GM23338 (cell line): ENCODE data around the gene CCDC27. TPM values are rescaled to one million over a fixed set of nuclear protein-coding genes. Genes with fewer than 3 reads are reported as not detected.

Experiments used
- ATAC-seq: fragments of 200-7000 bp; cut with Tn5 transposase; 3 replicates; pipeline ENCODE4 v1.9.1; 2020
- DNase-seq: peaks from one replicate; pipeline ENCODE4 v3.0.0-alpha.2; 2015; ENCODE audit warnings: low spot score
- H2AFZ ChIP-seq: fragments of 200-600 bp; sonication (generic); 2 replicates; pipeline ENCODE4 v1.8.0; 2016; ENCODE audit warnings: antibody characterized with exemption, mild to moderate bottlenecking, moderate library complexity
- H3F3A ChIP-seq: fragments of 200-600 bp; sonication (generic); replicated peaks from 2 replicates; pipeline ENCODE4 v1.8.0; 2017; ENCODE audit warnings: antibody characterized with exemption, mixed run types, low read depth
- H3K27ac ChIP-seq: fragments of 200-600 bp; sonication (generic); 2 replicates; pipeline ENCODE4 v1.6.1; 2016; ENCODE audit warnings: low read depth
- H3K27me3 ChIP-seq: fragments of 200-600 bp; sonication (generic); 2 replicates; pipeline ENCODE4 v1.8.0; 2016; ENCODE audit warnings: mild to moderate bottlenecking, mixed run types, moderate library complexity; ENCODE audit not compliant: insufficient read depth
- H3K36me3 ChIP-seq: fragments of 200-600 bp; sonication (generic); 2 replicates; pipeline ENCODE4 v1.8.0; 2016; ENCODE audit warnings: mild to moderate bottlenecking; ENCODE audit not compliant: insufficient read depth
- H3K4me1 ChIP-seq: fragments of 200-600 bp; sonication (generic); 2 replicates; pipeline ENCODE4 v1.8.0; 2016; ENCODE audit warnings: mild to moderate bottlenecking, moderate library complexity; ENCODE audit not compliant: insufficient read depth
- H3K4me2 ChIP-seq: fragments of 200-600 bp; sonication (generic); 2 replicates; pipeline ENCODE4 v1.7.1; 2017; ENCODE audit warnings: mixed run types
- H3K4me3 ChIP-seq: fragments of 200-600 bp; sonication (generic); 2 replicates; pipeline ENCODE4 v1.6.1; 2016; ENCODE audit warnings: mixed run types
- H3K79me2 ChIP-seq: fragments of 200-600 bp; sonication (generic); replicated peaks from 2 replicates; pipeline ENCODE4 v1.8.0; 2017; ENCODE audit warnings: mild to moderate bottlenecking; ENCODE audit not compliant: insufficient read depth
- H3K9me2 ChIP-seq: fragments of 200-600 bp; sonication (generic); 2 replicates; pipeline ENCODE4 v1.8.0; 2017; ENCODE audit not compliant: insufficient read depth
- H4K20me1 ChIP-seq: fragments of 200-600 bp; sonication (generic); replicated peaks from 2 replicates; pipeline ENCODE4 v1.8.0; 2017; ENCODE audit warnings: mild to moderate bottlenecking; ENCODE audit not compliant: insufficient read depth
- H3K27ac Mint-ChIP-seq: 2 replicates; pipeline ENCODE4 v1.8.0; 2020; ENCODE audit warnings: inconsistent platforms, mild to moderate bottlenecking, moderate library complexity, mixed read lengths
- H3K27me3 Mint-ChIP-seq: 3 replicates; pipeline ENCODE4 v1.8.0; 2022; ENCODE audit warnings: low read depth, mild to moderate bottlenecking, moderate library complexity, mixed read lengths, inconsistent platforms; ENCODE audit not compliant: insufficient read depth, poor library complexity
- H3K36me3 Mint-ChIP-seq: 3 replicates; pipeline ENCODE4 v1.8.0; 2021; ENCODE audit warnings: low read depth, mild to moderate bottlenecking, inconsistent platforms, moderate library complexity, mixed read lengths
- H3K4me1 Mint-ChIP-seq: 3 replicates; pipeline ENCODE4 v1.8.0; 2020; ENCODE audit warnings: mild to moderate bottlenecking, inconsistent platforms, mixed read lengths
- H3K4me3 Mint-ChIP-seq: 3 replicates; pipeline ENCODE4 v1.8.0; 2021; ENCODE audit warnings: moderate library complexity, mild to moderate bottlenecking, inconsistent platforms, mixed read lengths
- H3K9me3 Mint-ChIP-seq: 3 replicates; pipeline ENCODE4 v1.8.0; 2020; ENCODE audit warnings: moderate library complexity, mild to moderate bottlenecking, inconsistent platforms, mixed read lengths
- CREB1 ChIP-seq: fragments of 250-450 bp; sonication (Bioruptor Pico); IDR thresholded peaks from 2 replicates; pipeline ENCODE4 v1.5.0; 2020; ENCODE audit warnings: low read depth, mild to moderate bottlenecking, moderate library complexity
- EZH2phosphoT487 ChIP-seq: fragments of 200-600 bp; sonication (generic); IDR thresholded peaks from one replicate; pipeline ENCODE4 v1.8.1; 2018; ENCODE audit warnings: antibody characterized with exemption; ENCODE audit not compliant: unreplicated experiment
- JUNB ChIP-seq: IDR thresholded peaks from one replicate; pipeline ENCODE4 v1.6.1; 2016; ENCODE audit warnings: antibody characterized with exemption; ENCODE audit not compliant: unreplicated experiment
- NANOG ChIP-seq: IDR thresholded peaks from 2 replicates; pipeline ENCODE4 v1.6.1; 2016; ENCODE audit warnings: antibody characterized with exemption, borderline replicate concordance
- STAT1 ChIP-seq: IDR thresholded peaks from one replicate; pipeline ENCODE4 v1.6.1; 2016; ENCODE audit warnings: antibody characterized with exemption; ENCODE audit not compliant: unreplicated experiment
- ZNF114 ChIP-seq: fragments of 250-450 bp; sonication (Bioruptor Pico); IDR thresholded peaks from 2 replicates; pipeline ENCODE4 v1.5.0; 2020; ENCODE audit warnings: mild to moderate bottlenecking, moderate library complexity
- ZNF331 ChIP-seq: fragments of 250-450 bp; sonication (Bioruptor Pico); IDR thresholded peaks from 2 replicates; pipeline ENCODE4 v1.5.0; 2020; ENCODE audit warnings: low read depth, mild to moderate bottlenecking, moderate library complexity
- polyA plus RNA-seq: library from polyadenylated mRNA; unstranded; fragments of >200 nt; fragmentation: Nextera tagmentation; extraction: Ambion mirVana; gene quantifications from 2 replicates; pipeline ENCODE4 v1.2.1, GENCODE V29; 2016
- total RNA-seq: library from RNA; depleted of rRNA; stranded (reverse); fragments of >200 nt; shearing (Covaris generic); gene quantifications from 2 replicates; pipeline ENCODE4 v1.2.3, GENCODE V29; 2014
- TF ChIP-seq, protein P1 (sequence below), 2 experiments: fragments of 200-600 bp in 1 of 2; sonication (generic) in 1 of 2; conservative IDR thresholded peaks; 2 replicates each; pipeline versions ENCODE4 v1.5.1 to v1.6.1; 2016 to 2017; ENCODE audit warnings: antibody characterized with exemption in 2 of 2, low read depth in 2 of 2, mild to moderate bottlenecking in 2 of 2, moderate library complexity in 1 of 2
- TF ChIP-seq, protein P2 (sequence below): fragments of 250-450 bp; sonication (Bioruptor Pico); IDR thresholded peaks from 2 replicates; pipeline ENCODE4 v1.5.0; 2020; ENCODE audit warnings: mild to moderate bottlenecking, moderate library complexity
- TF ChIP-seq, protein P3 (sequence below): IDR thresholded peaks from 2 replicates; pipeline ENCODE4 v1.6.1; 2016; ENCODE audit warnings: antibody characterized with exemption

CCDC27 gene
- total and polyA plus RNA-seq, 2 experiments from 2014 or later = 0.18 to 0.45 TPM

DNA sequence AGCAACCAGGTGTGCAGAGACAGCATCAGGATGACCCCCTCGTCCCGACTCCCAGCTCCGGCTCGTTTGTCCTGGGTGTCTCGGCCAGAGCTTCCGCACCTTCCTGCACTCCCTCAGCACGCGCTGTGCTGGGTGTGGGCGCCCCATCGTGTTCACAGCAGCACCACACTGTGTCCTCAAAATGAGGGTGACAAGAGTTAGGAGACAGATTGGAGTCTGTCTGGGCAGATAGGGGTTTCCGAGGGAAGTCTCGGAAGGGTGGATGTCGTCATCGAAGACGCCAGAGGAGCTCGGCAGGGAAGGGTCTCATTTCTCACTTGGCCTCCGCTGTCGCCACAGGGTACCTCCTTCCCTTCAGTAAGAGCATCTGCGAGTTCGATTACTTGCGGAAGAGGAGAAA, 4.1 kb downstream of the CCDC27 start (continued):
- TF ChIP-seq, protein P1, sequence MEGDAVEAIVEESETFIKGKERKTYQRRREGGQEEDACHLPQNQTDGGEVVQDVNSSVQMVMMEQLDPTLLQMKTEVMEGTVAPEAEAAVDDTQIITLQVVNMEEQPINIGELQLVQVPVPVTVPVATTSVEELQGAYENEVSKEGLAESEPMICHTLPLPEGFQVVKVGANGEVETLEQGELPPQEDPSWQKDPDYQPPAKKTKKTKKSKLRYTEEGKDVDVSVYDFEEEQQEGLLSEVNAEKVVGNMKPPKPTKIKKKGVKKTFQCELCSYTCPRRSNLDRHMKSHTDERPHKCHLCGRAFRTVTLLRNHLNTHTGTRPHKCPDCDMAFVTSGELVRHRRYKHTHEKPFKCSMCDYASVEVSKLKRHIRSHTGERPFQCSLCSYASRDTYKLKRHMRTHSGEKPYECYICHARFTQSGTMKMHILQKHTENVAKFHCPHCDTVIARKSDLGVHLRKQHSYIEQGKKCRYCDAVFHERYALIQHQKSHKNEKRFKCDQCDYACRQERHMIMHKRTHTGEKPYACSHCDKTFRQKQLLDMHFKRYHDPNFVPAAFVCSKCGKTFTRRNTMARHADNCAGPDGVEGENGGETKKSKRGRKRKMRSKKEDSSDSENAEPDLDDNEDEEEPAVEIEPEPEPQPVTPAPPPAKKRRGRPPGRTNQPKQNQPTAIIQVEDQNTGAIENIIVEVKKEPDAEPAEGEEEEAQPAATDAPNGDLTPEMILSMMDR (conservative IDR thresholded peaks at IDR 0.05; ENCODE audit: low read depth in 2 of 2) = no peak
- TF ChIP-seq NANOG (no peak), ZNF114 (CRISPR knock-in tag) (no peak), CREB1 (no peak), ZNF331 (no peak)

DNA sequence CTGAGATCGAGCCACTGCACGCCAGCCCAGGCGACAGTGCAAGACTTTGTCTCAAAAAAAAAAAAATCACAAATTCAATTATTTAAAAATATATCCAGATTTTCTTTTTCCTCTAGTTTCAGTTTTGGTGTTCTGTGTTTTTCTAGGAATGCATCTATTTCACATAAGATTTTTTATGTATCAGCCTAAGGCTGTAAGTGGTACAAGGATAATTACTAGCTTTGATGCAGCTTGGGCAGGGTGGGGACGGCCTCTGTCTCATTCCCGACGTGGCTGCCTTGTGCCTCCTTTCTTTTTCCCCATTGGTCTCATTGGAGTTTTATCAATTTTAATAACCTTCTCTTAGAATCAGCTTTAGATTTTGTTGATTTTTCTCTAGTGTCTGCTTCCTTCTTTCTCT, 6.9 kb downstream of the CCDC27 start:
- peaks cover 8% of the 10 kb centered on the region for H3K27me3 Mint-ChIP-seq
- DNase-seq (no peak), ATAC-seq (no peak)
- Histone ChIP-seq H2AFZ (no peak overlapping the region), H3K27me3 (no peaks in the 10 kb centered on the region), H3K79me2 (no peaks in the 10 kb centered on the region), H3K4me1 (no peaks in the 10 kb centered on the region), H3K27ac (no peak overlapping the region), H3K9me2 (no peaks in the 10 kb centered on the region), H4K20me1 (no peaks in the 10 kb centered on the region), H3K36me3 (no peaks in the 10 kb centered on the region), H3K4me2 (no peak overlapping the region), H3K4me3 (no peak overlapping the region), H3F3A (no peaks in the 10 kb centered on the region)
- no peak overlapping the region for H3K4me3 Mint-ChIP-seq
- H3K27ac Mint-ChIP-seq = no peak overlapping the region
- H3K4me1 Mint-ChIP-seq = peaks cover 3% of the 10 kb centered on the region; the same call in 1 of the 3 replicates
- H3K9me3 Mint-ChIP-seq = no peaks in the 10 kb centered on the region
- no peaks in the 10 kb centered on the region for H3K36me3 Mint-ChIP-seq
- TF ChIP-seq ZNF331 (no peak), NANOG (no peak), STAT1 (no peak), JUNB (no peak), ZNF114 (CRISPR knock-in tag) (no peak), EZH2phosphoT487 (no peak)
- TF ChIP-seq, protein P1 (conservative IDR thresholded peaks at IDR 0.05; ENCODE audit: low read depth in 2 of 2) = no peak
- TF ChIP-seq, protein P2, sequence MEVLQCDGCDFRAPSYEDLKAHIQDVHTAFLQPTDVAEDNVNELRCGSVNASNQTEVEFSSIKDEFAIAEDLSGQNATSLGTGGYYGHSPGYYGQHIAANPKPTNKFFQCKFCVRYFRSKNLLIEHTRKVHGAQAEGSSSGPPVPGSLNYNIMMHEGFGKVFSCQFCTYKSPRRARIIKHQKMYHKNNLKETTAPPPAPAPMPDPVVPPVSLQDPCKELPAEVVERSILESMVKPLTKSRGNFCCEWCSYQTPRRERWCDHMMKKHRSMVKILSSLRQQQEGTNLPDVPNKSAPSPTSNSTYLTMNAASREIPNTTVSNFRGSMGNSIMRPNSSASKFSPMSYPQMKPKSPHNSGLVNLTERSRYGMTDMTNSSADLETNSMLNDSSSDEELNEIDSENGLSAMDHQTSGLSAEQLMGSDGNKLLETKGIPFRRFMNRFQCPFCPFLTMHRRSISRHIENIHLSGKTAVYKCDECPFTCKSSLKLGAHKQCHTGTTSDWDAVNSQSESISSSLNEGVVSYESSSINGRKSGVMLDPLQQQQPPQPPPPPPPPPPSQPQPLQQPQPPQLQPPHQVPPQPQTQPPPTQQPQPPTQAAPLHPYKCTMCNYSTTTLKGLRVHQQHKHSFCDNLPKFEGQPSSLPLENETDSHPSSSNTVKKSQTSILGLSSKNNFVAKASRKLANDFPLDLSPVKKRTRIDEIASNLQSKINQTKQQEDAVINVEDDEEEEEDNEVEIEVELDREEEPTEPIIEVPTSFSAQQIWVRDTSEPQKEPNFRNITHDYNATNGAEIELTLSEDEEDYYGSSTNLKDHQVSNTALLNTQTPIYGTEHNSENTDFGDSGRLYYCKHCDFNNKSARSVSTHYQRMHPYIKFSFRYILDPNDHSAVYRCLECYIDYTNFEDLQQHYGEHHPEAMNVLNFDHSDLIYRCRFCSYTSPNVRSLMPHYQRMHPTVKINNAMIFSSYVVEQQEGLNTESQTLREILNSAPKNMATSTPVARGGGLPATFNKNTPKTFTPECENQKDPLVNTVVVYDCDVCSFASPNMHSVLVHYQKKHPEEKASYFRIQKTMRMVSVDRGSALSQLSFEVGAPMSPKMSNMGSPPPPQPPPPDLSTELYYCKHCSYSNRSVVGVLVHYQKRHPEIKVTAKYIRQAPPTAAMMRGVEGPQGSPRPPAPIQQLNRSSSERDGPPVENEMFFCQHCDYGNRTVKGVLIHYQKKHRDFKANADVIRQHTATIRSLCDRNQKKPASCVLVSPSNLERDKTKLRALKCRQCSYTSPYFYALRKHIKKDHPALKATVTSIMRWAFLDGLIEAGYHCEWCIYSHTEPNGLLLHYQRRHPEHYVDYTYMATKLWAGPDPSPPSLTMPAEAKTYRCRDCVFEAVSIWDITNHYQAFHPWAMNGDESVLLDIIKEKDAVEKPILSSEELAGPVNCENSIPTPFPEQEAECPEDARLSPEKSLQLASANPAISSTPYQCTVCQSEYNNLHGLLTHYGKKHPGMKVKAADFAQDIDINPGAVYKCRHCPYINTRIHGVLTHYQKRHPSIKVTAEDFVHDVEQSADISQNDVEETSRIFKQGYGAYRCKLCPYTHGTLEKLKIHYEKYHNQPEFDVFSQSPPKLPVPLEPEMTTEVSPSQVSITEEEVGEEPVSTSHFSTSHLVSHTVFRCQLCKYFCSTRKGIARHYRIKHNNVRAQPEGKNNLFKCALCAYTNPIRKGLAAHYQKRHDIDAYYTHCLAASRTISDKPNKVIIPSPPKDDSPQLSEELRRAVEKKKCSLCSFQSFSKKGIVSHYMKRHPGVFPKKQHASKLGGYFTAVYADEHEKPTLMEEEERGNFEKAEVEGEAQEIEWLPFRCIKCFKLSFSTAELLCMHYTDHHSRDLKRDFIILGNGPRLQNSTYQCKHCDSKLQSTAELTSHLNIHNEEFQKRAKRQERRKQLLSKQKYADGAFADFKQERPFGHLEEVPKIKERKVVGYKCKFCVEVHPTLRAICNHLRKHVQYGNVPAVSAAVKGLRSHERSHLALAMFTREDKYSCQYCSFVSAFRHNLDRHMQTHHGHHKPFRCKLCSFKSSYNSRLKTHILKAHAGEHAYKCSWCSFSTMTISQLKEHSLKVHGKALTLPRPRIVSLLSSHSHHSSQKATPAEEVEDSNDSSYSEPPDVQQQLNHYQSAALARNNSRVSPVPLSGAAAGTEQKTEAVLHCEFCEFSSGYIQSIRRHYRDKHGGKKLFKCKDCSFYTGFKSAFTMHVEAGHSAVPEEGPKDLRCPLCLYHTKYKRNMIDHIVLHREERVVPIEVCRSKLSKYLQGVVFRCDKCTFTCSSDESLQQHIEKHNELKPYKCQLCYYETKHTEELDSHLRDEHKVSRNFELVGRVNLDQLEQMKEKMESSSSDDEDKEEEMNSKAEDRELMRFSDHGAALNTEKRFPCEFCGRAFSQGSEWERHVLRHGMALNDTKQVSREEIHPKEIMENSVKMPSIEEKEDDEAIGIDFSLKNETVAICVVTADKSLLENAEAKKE (CRISPR knock-in tag) = no peak
- TF ChIP-seq, protein P3, sequence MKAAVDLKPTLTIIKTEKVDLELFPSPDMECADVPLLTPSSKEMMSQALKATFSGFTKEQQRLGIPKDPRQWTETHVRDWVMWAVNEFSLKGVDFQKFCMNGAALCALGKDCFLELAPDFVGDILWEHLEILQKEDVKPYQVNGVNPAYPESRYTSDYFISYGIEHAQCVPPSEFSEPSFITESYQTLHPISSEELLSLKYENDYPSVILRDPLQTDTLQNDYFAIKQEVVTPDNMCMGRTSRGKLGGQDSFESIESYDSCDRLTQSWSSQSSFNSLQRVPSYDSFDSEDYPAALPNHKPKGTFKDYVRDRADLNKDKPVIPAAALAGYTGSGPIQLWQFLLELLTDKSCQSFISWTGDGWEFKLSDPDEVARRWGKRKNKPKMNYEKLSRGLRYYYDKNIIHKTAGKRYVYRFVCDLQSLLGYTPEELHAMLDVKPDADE = no peak
